ENCODE data around the gene TXN2.

Gene TXN2

GRCh38 chr22:36505998-36506635, 24.7 kb upstream of the TXN2 start:
- Histone ChIP-seq H3K36me3 (ENCODE audit: insufficient read depth, low read length) (peaks cover 55% of the 10 kb centered on the region), H3K9me3 (ENCODE audit: insufficient read depth, low read length, severe bottlenecking) (no peaks in the 10 kb centered on the region), H4K20me1 (ENCODE audit: insufficient read depth, low read length) (peaks cover 7% of the 10 kb centered on the region), H3K27ac (ENCODE audit: low read length) (peak overlapping the region; percentile 91), H3K9ac (ENCODE audit: low read depth, low read length) (peak overlapping the region; percentile 87), H3K27me3 (ENCODE audit: insufficient read depth, low read length, poor library complexity) (no peaks in the 10 kb centered on the region), H3K79me2 (ENCODE audit: insufficient read depth, low read length) (peaks cover 41% of the 10 kb centered on the region), H2AFZ (ENCODE audit: low read depth, low read length) (peak overlapping the region; percentile 86), H3K4me3 (ENCODE audit: low read depth in 1 of 2, low read length in 2 of 2) (peak overlapping the region; percentile 55 to 87), H3K4me2 (ENCODE audit: insufficient read depth, low read length) (peak overlapping the region; percentile 89), H3K4me1 (ENCODE audit: insufficient read depth, low read length) (peaks cover 40% of the 10 kb centered on the region)
- peak; percentile 50 for DNase-seq
- no peak for TF ChIP-seq EZH2 (IDR thresholded peaks at IDR 0.05; ENCODE audit: borderline replicate concordance, low read depth, low read length, severe bottlenecking)
- ATAC-seq (ENCODE audit: insufficient read depth, low read depth): peak; percentile 8; the same call in 2 of the 3 replicates

GRCh38 chr22:36497910-36498665, 16.6 kb upstream of the TXN2 start:
- no peak overlapping the region for H3K4me2 ChIP-seq (ENCODE audit: insufficient read depth, low read length)
- peaks cover 89% of the 10 kb centered on the region for H3K36me3 ChIP-seq (ENCODE audit: insufficient read depth, low read length)
- DNase-seq: no peak
- 0 out of 2 replicates have a peak, but pooled peaks cover 4% of the 10 kb centered on the region for H3K79me2 ChIP-seq (ENCODE audit: insufficient read depth, low read length)
- H2AFZ ChIP-seq (ENCODE audit: low read depth, low read length): no peak overlapping the region
- H3K27ac ChIP-seq (ENCODE audit: low read length): no peak overlapping the region
- H3K9ac ChIP-seq (ENCODE audit: low read depth, low read length): no peak overlapping the region
- no peak overlapping the region for H3K4me3 ChIP-seq (ENCODE audit: low read depth in 1 of 2, low read length in 2 of 2)
- H3K4me1 ChIP-seq (ENCODE audit: insufficient read depth, low read length): no peaks in the 10 kb centered on the region
- no peaks in the 10 kb centered on the region for H3K9me3 ChIP-seq (ENCODE audit: insufficient read depth, low read length, severe bottlenecking)
- H3K27me3 ChIP-seq (ENCODE audit: insufficient read depth, low read length, poor library complexity): no peaks in the 10 kb centered on the region
- peaks cover 8% of the 10 kb centered on the region; the same call in 1 of the 2 replicates for H4K20me1 ChIP-seq (ENCODE audit: insufficient read depth, low read length)
- no peak for ATAC-seq (ENCODE audit: insufficient read depth, low read depth)
- TF ChIP-seq EZH2 (IDR thresholded peaks at IDR 0.05; ENCODE audit: borderline replicate concordance, low read depth, low read length, severe bottlenecking) (no peak), CTCF (IDR thresholded peaks at IDR 0.05; ENCODE audit: borderline replicate concordance, extremely low read depth, low read length, poor library complexity, severe bottlenecking) (no peak)

- Histone ChIP-seq H4K20me1 (ENCODE audit: insufficient read depth, low read length) (peaks cover 8% of the 10 kb centered on the region; the same call in 1 of the 2 replicates), H3K27me3 (ENCODE audit: insufficient read depth, low read length, poor library complexity) (no peaks in the 10 kb centered on the region), H3K79me2 (ENCODE audit: insufficient read depth, low read length) (no peaks in the 10 kb centered on the region), H3K27ac (ENCODE audit: low read length) (no peak overlapping the region), H3K9ac (ENCODE audit: low read depth, low read length) (no peak overlapping the region), H2AFZ (ENCODE audit: low read depth, low read length) (no peak overlapping the region), H3K9me3 (ENCODE audit: insufficient read depth, low read length, severe bottlenecking) (no peaks in the 10 kb centered on the region), H3K36me3 (ENCODE audit: insufficient read depth, low read length) (peaks cover 94% of the 10 kb centered on the region), H3K4me2 (ENCODE audit: insufficient read depth, low read length) (no peak overlapping the region), H3K4me3 (ENCODE audit: low read depth in 1 of 2, low read length in 2 of 2) (no peak overlapping the region), H3K4me1 (ENCODE audit: insufficient read depth, low read length) (no peaks in the 10 kb centered on the region)
- DNase-seq: no peak
- peak; percentile 49 for ATAC-seq (ENCODE audit: insufficient read depth, low read depth)
- TF ChIP-seq EZH2 (IDR thresholded peaks at IDR 0.05; ENCODE audit: borderline replicate concordance, low read depth, low read length, severe bottlenecking) (no peak), CTCF (IDR thresholded peaks at IDR 0.05; ENCODE audit: borderline replicate concordance, extremely low read depth, low read length, poor library complexity, severe bottlenecking) (no peak)
Observed at GRCh38 chr22:36493690-36494110, 12.3 kb upstream of the TXN2 start.

- no peaks in the 10 kb centered on the region for H3K27me3 ChIP-seq (ENCODE audit: insufficient read depth, low read length, poor library complexity)
- no peak overlapping the region for H3K4me2 ChIP-seq (ENCODE audit: insufficient read depth, low read length)
- H3K79me2 ChIP-seq (ENCODE audit: insufficient read depth, low read length): no peaks in the 10 kb centered on the region
- no peaks in the 10 kb centered on the region for H3K9me3 ChIP-seq (ENCODE audit: insufficient read depth, low read length, severe bottlenecking)
- H4K20me1 ChIP-seq (ENCODE audit: insufficient read depth, low read length): peaks cover 3% of the 10 kb centered on the region; the same call in 1 of the 2 replicates
- peaks cover 87% of the 10 kb centered on the region for H3K36me3 ChIP-seq (ENCODE audit: insufficient read depth, low read length)
- H3K4me3 ChIP-seq (ENCODE audit: low read depth in 1 of 2, low read length in 2 of 2): no peak overlapping the region
- no peak for TF ChIP-seq EZH2 (IDR thresholded peaks at IDR 0.05; ENCODE audit: borderline replicate concordance, low read depth, low read length, severe bottlenecking)
- no peak for TF ChIP-seq CTCF (IDR thresholded peaks at IDR 0.05; ENCODE audit: borderline replicate concordance, extremely low read depth, low read length, poor library complexity, severe bottlenecking)
- DNase-seq: no peak
- H3K27ac ChIP-seq (ENCODE audit: low read length): peak overlapping the region; percentile 0; the same call in 1 of the 2 replicates
- H2AFZ ChIP-seq (ENCODE audit: low read depth, low read length): no peak overlapping the region
- H3K9ac ChIP-seq (ENCODE audit: low read depth, low read length): no peak overlapping the region
- no peak for ATAC-seq (ENCODE audit: insufficient read depth, low read depth)
- H3K4me1 ChIP-seq (ENCODE audit: insufficient read depth, low read length): no peaks in the 10 kb centered on the region
Observed at GRCh38 chr22:36492109-36492508, 10.7 kb upstream of the TXN2 start.
